ENCODE data around the gene PTPN18. TPM values are rescaled to one million over a fixed set of nuclear protein-coding genes. Genes with fewer than 3 reads are reported as not detected.
"Not testable (repeated sequence)": the region's sequence is repeated elsewhere in the genome, so short reads cannot be mapped to it uniquely, and the experiment has no call there.

Gene PTPN18
- total and polyA plus RNA-seq, 2 donors (not counting 1 experiment from before 2014, with no cell fraction given): 9.6 to 18.1 TPM

- peak overlapping the region; percentile 66 to 71 (median 68) for H3K4me3 ChIP-seq (replicated peaks in 1 of 4; ENCODE audit: control extremely low read depth in 1 of 4, insufficient read depth in 1 of 4, low read depth in 3 of 4, low read length in 4 of 4)
- no peaks in the 10 kb centered on the region for H4K20me1 ChIP-seq (ENCODE audit: control insufficient read depth, extremely low read depth, insufficient read depth, low read length)
- H3K79me2 ChIP-seq (ENCODE audit: control insufficient read depth, insufficient read depth, low read length): no peaks in the 10 kb centered on the region
- H3K4me2 ChIP-seq (ENCODE audit: extremely low read depth, insufficient read depth, low read length): peak overlapping the region; percentile 99
- peak overlapping the region; percentile 74 for H3K9ac ChIP-seq (ENCODE audit: insufficient read depth, low read length)
- peaks cover 6% of the 10 kb centered on the region for H3K4me1 ChIP-seq (ENCODE audit: control insufficient read depth, extremely low read depth, insufficient read depth, low read length)
- H2AFZ ChIP-seq (ENCODE audit: low read length): peak overlapping the region; percentile 80
- peak; percentile 65 to 71 for DNase-seq (ENCODE audit: low read depth in 2 of 2)
- H3K36me3 ChIP-seq (ENCODE audit: control insufficient read depth, insufficient read depth, low read length): no peaks in the 10 kb centered on the region
- peak overlapping the region; percentile 69 for H3K27ac ChIP-seq (ENCODE audit: insufficient read depth, low read length)
- H3K9me3 ChIP-seq (ENCODE audit: control insufficient read depth, insufficient read depth, low read depth, low read length): no peaks in the 10 kb centered on the region
- no peaks in the 10 kb centered on the region for H3K27me3 ChIP-seq (ENCODE audit: control insufficient read depth, insufficient read depth, low read length)
- TF ChIP-seq EZH2 (IDR thresholded peaks at IDR 0.05; ENCODE audit: low read length, missing control alignments): no peak
Observed at GRCh38 chr2:130391058-130391871, 35.4 kb downstream of the PTPN18 start.

GRCh38 chr2:130391872-130392670, 36.2 kb downstream of the PTPN18 start:
- Histone ChIP-seq H2AFZ (ENCODE audit: low read length) (peak overlapping the region; percentile 57), H3K79me2 (ENCODE audit: control insufficient read depth, insufficient read depth, low read length) (no peaks in the 10 kb centered on the region), H3K9me3 (ENCODE audit: control insufficient read depth, insufficient read depth, low read depth, low read length) (no peaks in the 10 kb centered on the region), H3K4me2 (ENCODE audit: extremely low read depth, insufficient read depth, low read length) (peak overlapping the region; percentile 99), H3K27me3 (ENCODE audit: control insufficient read depth, insufficient read depth, low read length) (no peaks in the 10 kb centered on the region), H3K27ac (ENCODE audit: insufficient read depth, low read length) (peak overlapping the region; percentile 69), H3K4me3 (replicated peaks in 1 of 4; ENCODE audit: control extremely low read depth in 1 of 4, insufficient read depth in 1 of 4, low read depth in 3 of 4, low read length in 4 of 4) (peak overlapping the region; percentile 66 to 71 (median 68)), H3K9ac (ENCODE audit: insufficient read depth, low read length) (peak overlapping the region; percentile 74), H3K4me1 (ENCODE audit: control insufficient read depth, extremely low read depth, insufficient read depth, low read length) (peaks cover 6% of the 10 kb centered on the region), H4K20me1 (ENCODE audit: control insufficient read depth, extremely low read depth, insufficient read depth, low read length) (no peaks in the 10 kb centered on the region), H3K36me3 (ENCODE audit: control insufficient read depth, insufficient read depth, low read length) (no peaks in the 10 kb centered on the region)
- TF ChIP-seq CTCF (conservative IDR thresholded peaks at IDR 0.05 in 1 of 2, IDR thresholded peaks at IDR 0.05 in 1 of 2; ENCODE audit: low read depth in 1 of 2, low read length in 2 of 2) (peak; percentile 16 to 19), EZH2 (IDR thresholded peaks at IDR 0.05; ENCODE audit: low read length, missing control alignments) (no peak)
- DNase-seq (ENCODE audit: low read depth in 2 of 2): peak in 1 of 2 donors; percentile 25

GRCh38 chr2:130393318-130393910, 37.6 kb downstream of the PTPN18 start:
- H3K4me3 ChIP-seq (replicated peaks in 1 of 4; ENCODE audit: control extremely low read depth in 1 of 4, insufficient read depth in 1 of 4, low read depth in 3 of 4, low read length in 4 of 4): no peak overlapping the region
- no peak overlapping the region for H2AFZ ChIP-seq (ENCODE audit: low read length)
- no peak for TF ChIP-seq EZH2 (IDR thresholded peaks at IDR 0.05; ENCODE audit: low read length, missing control alignments)
- TF ChIP-seq CTCF (conservative IDR thresholded peaks at IDR 0.05 in 1 of 2, IDR thresholded peaks at IDR 0.05 in 1 of 2; ENCODE audit: low read depth in 1 of 2, low read length in 2 of 2): no peak
- no peaks in the 10 kb centered on the region for H3K9me3 ChIP-seq (ENCODE audit: control insufficient read depth, insufficient read depth, low read depth, low read length)
- H3K9ac ChIP-seq (ENCODE audit: insufficient read depth, low read length): no peak overlapping the region
- DNase-seq (ENCODE audit: low read depth in 2 of 2): peak in 1 of 2 donors; percentile 43
- H3K79me2 ChIP-seq (ENCODE audit: control insufficient read depth, insufficient read depth, low read length): no peaks in the 10 kb centered on the region
- H3K36me3 ChIP-seq (ENCODE audit: control insufficient read depth, insufficient read depth, low read length): no peaks in the 10 kb centered on the region
- no peaks in the 10 kb centered on the region for H3K27me3 ChIP-seq (ENCODE audit: control insufficient read depth, insufficient read depth, low read length)
- no peak overlapping the region for H3K4me2 ChIP-seq (ENCODE audit: extremely low read depth, insufficient read depth, low read length)
- no peak overlapping the region for H3K27ac ChIP-seq (ENCODE audit: insufficient read depth, low read length)
- H3K4me1 ChIP-seq (ENCODE audit: control insufficient read depth, extremely low read depth, insufficient read depth, low read length): peaks cover 6% of the 10 kb centered on the region
- no peaks in the 10 kb centered on the region for H4K20me1 ChIP-seq (ENCODE audit: control insufficient read depth, extremely low read depth, insufficient read depth, low read length)

GRCh38 chr2:130406280-130406679, 50.4 kb downstream of the PTPN18 start:
- not testable (repeated sequence) for H3K9me3 ChIP-seq (ENCODE audit: control insufficient read depth, insufficient read depth, low read depth, low read length); H3K4me1 ChIP-seq (ENCODE audit: control insufficient read depth, extremely low read depth, insufficient read depth, low read length); H3K36me3 ChIP-seq (ENCODE audit: control insufficient read depth, insufficient read depth, low read length); H3K4me3 ChIP-seq (replicated peaks in 1 of 4; ENCODE audit: control extremely low read depth in 1 of 4, insufficient read depth in 1 of 4, low read depth in 3 of 4, low read length in 4 of 4); H3K27ac ChIP-seq (ENCODE audit: insufficient read depth, low read length); H3K4me2 ChIP-seq (ENCODE audit: extremely low read depth, insufficient read depth, low read length); H3K79me2 ChIP-seq (ENCODE audit: control insufficient read depth, insufficient read depth, low read length); H2AFZ ChIP-seq (ENCODE audit: low read length); DNase-seq (ENCODE audit: low read depth in 2 of 2); H3K27me3 ChIP-seq (ENCODE audit: control insufficient read depth, insufficient read depth, low read length); H3K9ac ChIP-seq (ENCODE audit: insufficient read depth, low read length); H4K20me1 ChIP-seq (ENCODE audit: control insufficient read depth, extremely low read depth, insufficient read depth, low read length)

- not testable (repeated sequence) for H4K20me1 ChIP-seq (ENCODE audit: control insufficient read depth, extremely low read depth, insufficient read depth, low read length); H3K27ac ChIP-seq (ENCODE audit: insufficient read depth, low read length); H3K79me2 ChIP-seq (ENCODE audit: control insufficient read depth, insufficient read depth, low read length); H2AFZ ChIP-seq (ENCODE audit: low read length); H3K27me3 ChIP-seq (ENCODE audit: control insufficient read depth, insufficient read depth, low read length); H3K4me3 ChIP-seq (replicated peaks in 1 of 4; ENCODE audit: control extremely low read depth in 1 of 4, insufficient read depth in 1 of 4, low read depth in 3 of 4, low read length in 4 of 4); H3K4me1 ChIP-seq (ENCODE audit: control insufficient read depth, extremely low read depth, insufficient read depth, low read length); H3K9me3 ChIP-seq (ENCODE audit: control insufficient read depth, insufficient read depth, low read depth, low read length); H3K4me2 ChIP-seq (ENCODE audit: extremely low read depth, insufficient read depth, low read length); H3K9ac ChIP-seq (ENCODE audit: insufficient read depth, low read length); H3K36me3 ChIP-seq (ENCODE audit: control insufficient read depth, insufficient read depth, low read length); DNase-seq (ENCODE audit: low read depth in 2 of 2)
Observed at GRCh38 chr2:130416693-130417092, 60.8 kb downstream of the PTPN18 start.
